Spleen (tissue), 11 donors: Measurements from ENCODE around the gene KRT8. TPM values are rescaled to one million over a fixed set of nuclear protein-coding genes. Genes with fewer than 3 reads are reported as not detected.

Experiments used
- DNase-seq: peaks from one replicate; pipeline ENCODE4 v3.0.0-alpha.2; 2020
- H3K27ac ChIP-seq, 8 donors: fragments of 200-600 bp; sonication (generic) in 7 of 8; 1 replicate in 4 of 8; 2 replicates in 4 of 8; pipeline versions ENCODE4 v1.5.0 to v1.8.0; 2016 to 2021; ENCODE audit warnings: inconsistent platforms in 4 of 8, mild to moderate bottlenecking in 4 of 8, moderate library complexity in 1 of 8
- H3K27me3 ChIP-seq, 7 donors: fragments of 200-600 bp; sonication (generic) in 6 of 7; replicated peaks in 1 of 7; 1 replicate in 4 of 7; 2 replicates in 3 of 7; pipeline versions ENCODE4 v1.5.0 to v1.8.0; 2016 to 2021; ENCODE audit warnings: inconsistent platforms in 3 of 7, mild to moderate bottlenecking in 1 of 7
- H3K36me3 ChIP-seq, 6 donors: fragments of 200-600 bp; sonication (generic) in 5 of 6; 1 replicate in 4 of 6; 2 replicates in 2 of 6; pipeline versions ENCODE4 v1.5.0 to v1.8.0; 2016 to 2021; ENCODE audit warnings: inconsistent platforms in 2 of 6
- H3K4me1 ChIP-seq, 6 donors: fragments of 200-600 bp; sonication (generic) in 5 of 6; 1 replicate in 3 of 6; 2 replicates in 3 of 6; pipeline versions ENCODE4 v1.5.0 to v1.8.0; 2016 to 2021; ENCODE audit warnings: inconsistent platforms in 3 of 6
- H3K4me3 ChIP-seq, 8 donors: fragments of 200-600 bp; sonication (generic) in 7 of 8; 1 replicate in 4 of 8; 2 replicates in 4 of 8; pipeline versions ENCODE4 v1.5.0 to v1.8.0; 2016 to 2021; ENCODE audit warnings: inconsistent platforms in 4 of 8, mild to moderate bottlenecking in 4 of 8, moderate library complexity in 2 of 8
- H3K9me3 ChIP-seq, 8 donors: fragments of 200-600 bp; sonication (generic) in 7 of 8; 1 replicate in 4 of 8; 2 replicates in 4 of 8; pipeline versions ENCODE4 v1.5.0 to v1.8.0; 2016 to 2021; ENCODE audit warnings: inconsistent platforms in 4 of 8
- CTCF ChIP-seq, 11 experiments: fragments of 200-600 bp in 7 of 11; fragments of 450-650 bp in 4 of 11; sonication (generic) in 4 of 11; IDR thresholded peaks in 8 of 11; conservative IDR thresholded peaks in 3 of 11; 1 replicate in 7 of 11; 2 replicates in 4 of 11; pipeline versions ENCODE4 v1.4.0 to v1.8.0; 2016 to 2021; ENCODE audit warnings: antibody characterized with exemption in 11 of 11, inconsistent platforms in 4 of 11, mild to moderate bottlenecking in 1 of 11
- POLR2A ChIP-seq, 3 donors: fragments of 450-650 bp; IDR thresholded peaks; one replicate each; pipeline ENCODE4 v1.5.1; 2017; ENCODE audit warnings: antibody characterized with exemption in 3 of 3, mild to moderate bottlenecking in 1 of 3
- POLR2AphosphoS5 ChIP-seq, 3 donors: sonication (generic); formaldehyde crosslinking; IDR thresholded peaks; one replicate each; pipeline ENCODE4 v1.5.1; 2017; ENCODE audit warnings: antibody characterized with exemption in 3 of 3
- WGBS, 5 donors: extraction: QIAGEN DNeasy Blood & Tissue Kit in 3 of 5; methylation state at CpG; one replicate each; pipeline versions ENCODE4 v1.1.5 to v1.1.7; 2013 to 2018; 5-methylcytosine and 5-hydroxymethylcytosine counted together
- intact Hi-C: fragments of 100-400 bp; cut with DNase I; formaldehyde crosslinking; loops from one replicate; pipeline ENCODE4 v1.15.0; 2023; ENCODE audit warnings: low total_unique reads
- polyA plus RNA-seq, 3 donors: library from polyadenylated mRNA; stranded (reverse); fragments of 200-250 nt; gene quantifications; one replicate each; pipeline ENCODE4 v1.2.1, GENCODE V29; 2013
- total RNA-seq, 7 donors: library from RNA; depleted of rRNA in 3 of 7; stranded (reverse); fragments of >200 nt in 3 of 7; fragmentation: NEBNext Ultra II Directional in 4 of 7; extraction: Animal tissue kit (Norgen Biotek cat#: 25700) in 4 of 7; gene quantifications; one replicate each; pipeline versions ENCODE4 v1.1.0 to v1.2.1, GENCODE V29; 2016 to 2021
- donor health status: healthy with polysubstance abuse.
- donor health status: DM: no; HTN: no; CAD: no; lungs with moderate emphysema.
- donor health status: DM: no; HTN: no; CAD: no.
- donor health status: Bipolar disorder and iron deficiency.
- donor health status: healthy.
- donor health status: DM: no; HTN: no; CAD: no.
- donor health status: DM: yes; HTN: yes; CAD: no.

The KRT8 gene
- total and polyA plus RNA-seq, 10 donors = 10.0 to 23.1 (median 18.9) TPM

- Histone ChIP-seq H3K9me3 (no peaks in the 10 kb centered on the region), H3K4me3 (no peak overlapping the region), H3K4me1 (peaks cover 0 to 4% (median 0%) of the 10 kb centered on the region in 6 donors), H3K27me3 (no peaks in the 10 kb centered on the region), H3K36me3 (no peaks in the 10 kb centered on the region), H3K27ac (no peak overlapping the region)
- TF ChIP-seq POLR2A (IDR thresholded peaks at IDR 0.05) = no peak
- TF ChIP-seq POLR2AphosphoS5 (IDR thresholded peaks at IDR 0.05) = no peak
- TF ChIP-seq CTCF (IDR thresholded peaks at IDR 0.05 in 8 of 11, conservative IDR thresholded peaks at IDR 0.05 in 3 of 11) = no peak
- DNase-seq = no peak
- intact Hi-C loops = no loop called here
These were observed 16.1 kb upstream of the KRT8 start for GRCh38 chr12:52920937-52921336.

- WGBS, 5 donors = 73 to 94% (median 84%) methylated on average over 2 of the region's 2 CpGs
- Histone ChIP-seq H3K9me3 (no peaks in the 10 kb centered on the region), H3K27ac (no peak overlapping the region), H3K27me3 (no peaks in the 10 kb centered on the region), H3K36me3 (no peaks in the 10 kb centered on the region), H3K4me3 (no peak overlapping the region), H3K4me1 (no peaks in the 10 kb centered on the region)
- no peak for DNase-seq
- intact Hi-C loops = no loop called here
- TF ChIP-seq POLR2AphosphoS5 (IDR thresholded peaks at IDR 0.05) (no peak), POLR2A (IDR thresholded peaks at IDR 0.05) (no peak), CTCF (IDR thresholded peaks at IDR 0.05 in 8 of 11, conservative IDR thresholded peaks at IDR 0.05 in 3 of 11) (no peak)
These were observed 13.9 kb upstream of the KRT8 start for GRCh38 chr12:52918784-52919183.

- no peaks in the 10 kb centered on the region for H3K36me3 ChIP-seq
- TF ChIP-seq CTCF (IDR thresholded peaks at IDR 0.05 in 8 of 11, conservative IDR thresholded peaks at IDR 0.05 in 3 of 11) = no peak
- no peak for TF ChIP-seq POLR2A (IDR thresholded peaks at IDR 0.05)
- no peak for TF ChIP-seq POLR2AphosphoS5 (IDR thresholded peaks at IDR 0.05)
- intact Hi-C loops = no loop called here
- no peaks in the 10 kb centered on the region for H3K9me3 ChIP-seq
- no peaks in the 10 kb centered on the region for H3K27me3 ChIP-seq
- no peaks in the 10 kb centered on the region for H3K4me1 ChIP-seq
- no peak overlapping the region for H3K27ac ChIP-seq
- no peak for DNase-seq
- WGBS, 5 donors = 82 to 96% (median 90%) methylated on average over 8 of the region's 8 CpGs
- no peak overlapping the region for H3K4me3 ChIP-seq
These were observed 13.5 kb upstream of the KRT8 start for GRCh38 chr12:52918351-52918750.

GRCh38 chr12:52917800-52918199 lies 12.9 kb upstream of the KRT8 start:
- Histone ChIP-seq H3K4me1 (no peaks in the 10 kb centered on the region), H3K27me3 (no peaks in the 10 kb centered on the region), H3K27ac (no peak overlapping the region), H3K4me3 (no peak overlapping the region), H3K9me3 (no peaks in the 10 kb centered on the region), H3K36me3 (no peaks in the 10 kb centered on the region)
- DNase-seq = no peak
- 90 to 100% (median 96%) methylated on average over 1 of the region's 1 CpG for WGBS, 5 donors
- TF ChIP-seq POLR2A (IDR thresholded peaks at IDR 0.05) (no peak), CTCF (IDR thresholded peaks at IDR 0.05 in 8 of 11, conservative IDR thresholded peaks at IDR 0.05 in 3 of 11) (no peak), POLR2AphosphoS5 (IDR thresholded peaks at IDR 0.05) (no peak)
- intact Hi-C loops = no loop called here
